GM18502 (cell line): ENCODE measurements around the gene BLOC1S6.
A peak's percentile ranks its signal among the peaks of the same experiment; 100 is the strongest.
"Not testable (repeated sequence)": the region's sequence is repeated elsewhere in the genome, so short reads cannot be mapped to it uniquely, and the experiment has no call there.

ENCODE experiments used
- ATAC-seq: cut with Tn5 transposase; IDR thresholded peaks from one replicate; pipeline ENCODE4 v1.9.1; 2021; ENCODE audit warnings: mild to moderate bottlenecking; ENCODE audit not compliant: unreplicated experiment, poor library complexity

Gene BLOC1S6

GRCh38 chr15:45637141-45637540 lies 50.0 kb downstream of the BLOC1S6 start:
- ATAC-seq, result peak; percentile 0

- peak; percentile 58 for ATAC-seq
Observed at GRCh38 chr15:45637552-45638033, 50.4 kb downstream of the BLOC1S6 start.

GRCh38 chr15:45640616-45641015 lies 53.4 kb downstream of the BLOC1S6 start:
- ATAC-seq, result no peak

- no peak for ATAC-seq
Observed at GRCh38 chr15:45641374-45641781, 54.2 kb downstream of the BLOC1S6 start.

- ATAC-seq, result no peak
Observed at GRCh38 chr15:45641999-45642932, 55.1 kb downstream of the BLOC1S6 start.

- ATAC-seq, result no peak
Observed at GRCh38 chr15:45644437-45644836, 57.3 kb downstream of the BLOC1S6 start.

GRCh38 chr15:45645026-45645980 lies 58.1 kb downstream of the BLOC1S6 start:
- no peak for ATAC-seq

GRCh38 chr15:45646220-45646619 lies 59.0 kb downstream of the BLOC1S6 start:
- no peak for ATAC-seq

- ATAC-seq, result no peak
Observed at GRCh38 chr15:45647828-45648227, 60.6 kb downstream of the BLOC1S6 start.

- no peak for ATAC-seq
Observed at GRCh38 chr15:45648521-45649200, 61.5 kb downstream of the BLOC1S6 start.

- ATAC-seq, result not testable (repeated sequence)
Observed at GRCh38 chr15:45650007-45650406, 62.8 kb downstream of the BLOC1S6 start.

- no peak for ATAC-seq
Observed at GRCh38 chr15:45650889-45651525, 63.8 kb downstream of the BLOC1S6 start.

GRCh38 chr15:45653702-45654424 lies 66.7 kb downstream of the BLOC1S6 start:
- no peak for ATAC-seq

- ATAC-seq, result no peak
Observed at GRCh38 chr15:45654749-45655148, 67.6 kb downstream of the BLOC1S6 start.

- ATAC-seq, result no peak
Observed at GRCh38 chr15:45657254-45657653, 70.1 kb downstream of the BLOC1S6 start.

- ATAC-seq, result no peak
Observed at GRCh38 chr15:45657764-45658545, 70.8 kb downstream of the BLOC1S6 start.
